AG09319 (cell line): Measurements from ENCODE around the gene CNGA3.
"Not testable (repeated sequence)": the region's sequence is repeated elsewhere in the genome, so short reads cannot be mapped to it uniquely, and the experiment has no call there.

Experiments used
- DNase-seq: peaks from one replicate; pipeline ENCODE4 v3.0.0-alpha.2; 2010; ENCODE audit warnings: low read depth; ENCODE audit errors: extremely low read depth
- CTCF ChIP-seq: IDR thresholded peaks from 2 replicates; pipeline ENCODE4 v1.5.1; 2011; ENCODE audit warnings: low read depth, mild to moderate bottlenecking, inconsistent platforms, low read length, moderate library complexity

Gene CNGA3

GRCh38 chr2:98404556-98405250 is 58.4 kb downstream of the CNGA3 start:
- DNase-seq: no peak
- no peak for TF ChIP-seq CTCF

- DNase-seq: no peak
- no peak for TF ChIP-seq CTCF
These were observed 59.0 kb downstream of the CNGA3 start for GRCh38 chr2:98405301-98405700.

DNA sequence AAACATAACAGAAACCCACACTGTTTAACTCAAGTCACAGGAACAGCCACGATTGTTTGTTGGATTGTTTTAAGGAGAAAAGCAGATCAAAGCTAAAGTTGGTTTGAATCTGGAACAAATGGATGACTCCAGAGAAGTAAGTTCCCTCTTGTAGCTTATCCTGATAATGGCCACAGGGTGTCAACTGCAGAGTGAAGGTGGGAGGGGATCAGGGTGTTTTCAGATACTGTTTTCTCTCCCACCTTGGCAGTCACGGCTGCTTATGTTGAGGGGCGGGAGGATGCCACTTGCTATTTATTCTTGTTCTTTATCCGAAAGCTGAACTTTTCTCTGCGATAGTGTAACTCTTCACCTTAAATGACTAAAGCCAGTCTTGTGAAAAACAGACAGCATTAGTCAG is 61.9 kb downstream of the CNGA3 start:
- TF ChIP-seq CTCF: no peak
- no peak for DNase-seq

DNA sequence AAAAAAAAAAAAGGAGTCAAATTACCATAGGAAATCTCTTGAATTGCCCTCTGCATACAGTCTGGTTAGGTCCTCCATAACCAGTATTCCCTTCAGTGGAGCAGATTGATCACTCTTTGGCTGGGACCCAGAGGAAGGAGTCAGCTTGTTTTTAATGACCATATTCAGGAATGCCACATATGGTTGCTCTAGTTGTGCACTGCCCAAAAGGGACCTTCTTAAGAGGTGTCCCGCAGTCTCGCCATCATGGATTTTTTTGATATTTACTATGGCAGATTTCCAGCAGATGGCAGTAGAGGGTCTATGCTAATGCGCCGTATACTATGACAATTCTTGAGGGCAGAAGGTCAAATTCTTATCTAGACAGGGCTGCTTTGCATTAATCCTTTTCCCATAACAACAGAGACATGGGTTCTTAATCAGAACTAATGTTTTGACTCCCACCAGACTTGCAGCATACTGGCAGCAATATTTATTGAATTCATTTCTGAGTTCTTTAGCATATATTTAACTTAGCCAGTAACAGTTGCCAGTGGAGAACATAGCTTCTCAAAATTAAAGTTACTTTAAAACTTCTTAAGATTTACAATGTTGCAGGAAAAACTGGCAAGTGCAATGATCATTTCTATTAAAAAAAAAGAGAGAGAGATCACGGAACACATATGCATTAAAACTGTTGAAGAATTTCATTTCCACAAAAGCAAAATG is 66.6 kb downstream of the CNGA3 start:
- no peak for DNase-seq
- TF ChIP-seq CTCF: peak; percentile 67

- DNase-seq: not testable (repeated sequence)
These were observed 68.0 kb downstream of the CNGA3 start for GRCh38 chr2:98414246-98414645.

DNA sequence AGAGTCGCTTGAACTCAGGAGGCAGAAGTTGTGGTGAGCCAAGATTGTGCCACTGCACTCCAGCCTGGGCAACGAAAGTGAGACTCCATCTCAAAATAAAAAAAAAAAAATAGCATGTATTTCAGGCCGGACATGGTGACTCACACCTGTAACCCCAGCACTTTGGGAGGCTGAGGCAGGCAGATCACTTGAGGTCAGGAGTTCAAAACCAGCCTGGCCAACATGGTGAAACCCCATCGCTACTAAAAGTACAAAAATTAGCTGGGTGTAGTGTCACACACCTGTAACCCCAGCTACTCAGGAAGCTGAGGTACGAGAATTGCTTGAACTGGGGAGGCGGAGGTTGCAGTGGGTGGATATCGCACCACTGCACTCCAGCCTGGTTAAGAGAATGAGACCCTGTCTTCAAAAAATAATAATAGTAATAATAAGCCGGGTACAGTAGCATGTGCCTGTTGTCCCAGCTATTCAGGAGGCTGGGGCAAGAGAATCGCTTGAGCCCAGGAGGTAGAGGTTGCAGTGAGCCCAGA is 69.5 kb downstream of the CNGA3 start:
- not testable (repeated sequence) for DNase-seq

GRCh38 chr2:98416383-98417159 is 70.3 kb downstream of the CNGA3 start:
- no peak for DNase-seq
- TF ChIP-seq CTCF: no peak

- no peak for TF ChIP-seq CTCF
- DNase-seq: no peak
These were observed 73.3 kb downstream of the CNGA3 start for GRCh38 chr2:98419544-98419943.
